Measurements from ENCODE around the gene SERPINB8.
"Not testable (repeated sequence)": the region's sequence is repeated elsewhere in the genome, so short reads cannot be mapped to it uniquely, and the experiment has no call there.

The SERPINB8 gene

DNA sequence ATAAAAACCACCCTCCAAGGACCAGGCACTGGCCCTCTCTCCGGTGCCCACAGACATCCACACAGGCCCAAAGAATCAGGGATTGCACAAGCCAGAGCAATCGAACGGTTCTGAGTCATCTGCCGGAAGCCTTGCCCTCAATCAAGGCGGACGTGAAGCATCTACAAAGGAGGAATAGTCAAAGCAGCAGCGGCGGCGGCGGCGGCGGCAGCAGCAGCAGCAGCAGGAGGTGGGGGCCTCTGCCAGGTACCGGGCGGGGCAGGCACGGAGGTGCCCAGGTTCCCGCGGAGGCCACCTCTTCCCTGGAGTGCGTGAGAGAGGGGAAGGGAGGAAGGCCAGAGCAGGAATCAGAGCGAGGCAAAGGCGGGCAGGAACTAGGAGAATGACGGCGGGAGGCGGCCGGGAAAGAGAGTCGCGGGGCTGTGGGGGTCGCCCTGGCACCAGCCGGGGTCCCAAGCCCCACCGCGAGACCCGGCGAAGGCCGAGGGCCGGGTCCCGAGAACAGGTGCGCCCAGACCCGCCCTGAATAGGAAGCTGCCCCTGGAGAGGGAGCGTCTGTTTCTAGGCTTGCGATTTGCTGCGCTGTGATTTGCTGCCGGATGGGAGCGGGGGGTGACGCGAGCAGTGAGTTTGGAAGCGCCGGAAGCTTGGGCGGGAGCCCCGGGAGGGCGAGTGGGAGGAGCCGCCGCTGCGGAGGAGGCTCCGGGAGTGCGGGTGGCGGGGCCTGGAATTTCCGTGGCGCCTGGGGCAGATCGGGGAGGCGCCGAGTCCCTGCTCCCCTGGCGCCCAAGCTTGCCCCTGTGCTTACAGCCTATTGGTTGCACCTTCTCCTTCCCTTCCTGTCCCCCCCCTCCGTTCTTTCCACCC is at the start of gene SERPINB8:
TSS of gene SERPINB8 (plus strand) at position 140 of the 867 bp plus-strand sequence. CDS start 8,228 bp downstream, outside the sequence.
- H3K36me3 ChIP-seq = no peaks in the 10 kb centered on the region
- H3K4me3 ChIP-seq = peak within 1 kb of the TSS; percentile 86
- no peaks in the 10 kb centered on the region for H4K20me1 ChIP-seq
- peak; percentile 76 for TF ChIP-seq Cebpa-rat (IDR thresholded peaks at IDR 0.05)
- no peaks in the 10 kb centered on the region for H3K27me3 ChIP-seq
- peak within 1 kb of the TSS; percentile 88 for H3K9ac ChIP-seq
- H3K4me2 ChIP-seq = peak within 1 kb of the TSS; percentile 87
- H3K27ac ChIP-seq = peak within 1 kb of the TSS; percentile 90
- no peaks in the 10 kb centered on the region for H3K9me3 ChIP-seq
- H3K4me1 ChIP-seq = peaks cover 30% of the 10 kb centered on the region

DNA sequence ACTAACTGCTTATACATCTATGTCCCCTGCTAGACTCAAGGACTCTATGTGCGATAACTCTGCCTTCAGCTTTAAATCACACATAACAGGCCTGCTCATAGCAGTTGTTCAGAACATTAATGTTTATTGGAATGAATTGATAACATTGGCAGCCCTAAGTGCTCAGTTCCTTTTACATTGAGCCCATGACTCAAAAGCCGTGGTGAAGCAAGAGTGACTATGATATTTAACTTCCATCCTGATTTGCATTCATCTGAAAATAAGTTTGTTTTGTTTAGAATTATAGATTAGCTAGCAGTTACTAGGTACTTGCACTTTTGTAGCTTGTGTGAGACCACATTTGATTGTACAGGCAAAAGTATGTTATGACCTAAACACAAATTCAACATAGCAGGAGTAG is 47.8 kb upstream of the SERPINB8 start:
- Histone ChIP-seq H3K4me3 (no peak overlapping the region), H3K9me3 (no peaks in the 10 kb centered on the region), H3K27ac (no peak overlapping the region), H3K9ac (no peak overlapping the region), H3K4me2 (no peak overlapping the region), H3K4me1 (no peaks in the 10 kb centered on the region), H3K36me3 (no peaks in the 10 kb centered on the region), H3K27me3 (no peaks in the 10 kb centered on the region), H4K20me1 (no peaks in the 10 kb centered on the region)
- no peak for TF ChIP-seq Cebpa-rat (IDR thresholded peaks at IDR 0.05)

DNA sequence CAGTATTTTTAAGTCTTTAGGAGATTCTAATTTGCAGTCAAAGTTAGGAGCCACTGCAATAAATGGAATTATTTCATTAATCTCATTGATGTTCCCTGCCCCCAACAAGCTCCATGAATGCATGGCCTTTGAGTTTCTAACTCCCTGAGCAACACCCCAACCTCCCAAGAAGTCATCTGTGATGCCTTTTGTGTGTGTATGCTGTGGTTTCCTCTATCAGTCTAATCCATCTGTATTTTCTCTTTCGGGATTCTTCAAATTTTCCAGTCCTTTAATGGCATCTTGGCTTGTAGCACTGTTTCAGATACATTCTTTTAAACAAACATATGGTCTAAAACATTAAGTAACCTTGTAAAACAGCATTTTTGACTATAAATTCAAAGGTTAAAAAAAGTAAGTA is 45.3 kb upstream of the SERPINB8 start:
- H3K36me3 ChIP-seq = no peaks in the 10 kb centered on the region
- peaks cover 6% of the 10 kb centered on the region; the same call in 1 of the 2 replicates for H3K4me1 ChIP-seq
- no peak overlapping the region for H3K27ac ChIP-seq
- no peaks in the 10 kb centered on the region for H4K20me1 ChIP-seq
- H3K9me3 ChIP-seq = no peaks in the 10 kb centered on the region
- TF ChIP-seq Cebpa-rat (IDR thresholded peaks at IDR 0.05) = no peak
- H3K4me3 ChIP-seq = no peak overlapping the region
- H3K4me2 ChIP-seq = no peak overlapping the region
- no peaks in the 10 kb centered on the region for H3K27me3 ChIP-seq
- no peak overlapping the region for H3K9ac ChIP-seq

GRCh38 chr18:63928331-63928730 is 41.5 kb upstream of the SERPINB8 start:
- Histone ChIP-seq H3K9me3 (no peaks in the 10 kb centered on the region), H3K9ac (no peak overlapping the region), H3K36me3 (no peaks in the 10 kb centered on the region), H4K20me1 (no peaks in the 10 kb centered on the region), H3K4me1 (peaks cover 6% of the 10 kb centered on the region; the same call in 1 of the 2 replicates), H3K27ac (no peak overlapping the region), H3K4me2 (no peak overlapping the region; the same call in 1 of the 2 replicates), H3K4me3 (no peak overlapping the region), H3K27me3 (no peaks in the 10 kb centered on the region)
- no peak for TF ChIP-seq Cebpa-rat (IDR thresholded peaks at IDR 0.05)

DNA sequence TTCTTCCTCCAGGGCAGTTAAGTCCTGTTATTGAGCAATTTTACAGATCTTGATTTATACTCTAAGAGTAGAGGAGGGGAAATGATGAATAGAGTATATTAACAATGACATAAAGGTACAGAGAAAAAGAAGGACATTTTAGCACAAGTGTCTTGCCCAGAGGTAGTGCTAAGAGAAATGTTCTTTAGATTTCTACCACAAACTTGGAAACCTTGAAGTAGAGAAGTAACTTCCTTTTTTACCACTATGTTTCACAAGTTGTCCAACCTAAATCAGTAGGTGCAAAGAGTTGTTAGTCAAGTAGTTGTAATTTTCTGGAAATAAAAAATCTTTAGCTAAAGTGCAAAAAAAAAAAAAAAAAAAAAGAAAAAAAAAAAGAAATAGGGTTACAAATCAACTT is 40.5 kb upstream of the SERPINB8 start:
- not testable (repeated sequence) for H3K9ac ChIP-seq, H3K9me3 ChIP-seq, H3K4me3 ChIP-seq, H3K27ac ChIP-seq, H3K36me3 ChIP-seq, H3K27me3 ChIP-seq, H3K4me1 ChIP-seq, H3K4me2 ChIP-seq, H4K20me1 ChIP-seq

- no peaks in the 10 kb centered on the region for H3K9me3 ChIP-seq
- no peak for TF ChIP-seq Cebpa-rat (IDR thresholded peaks at IDR 0.05)
- no peak overlapping the region for H3K4me3 ChIP-seq
Observed at GRCh38 chr18:63930773-63931354, 39.0 kb upstream of the SERPINB8 start.

DNA sequence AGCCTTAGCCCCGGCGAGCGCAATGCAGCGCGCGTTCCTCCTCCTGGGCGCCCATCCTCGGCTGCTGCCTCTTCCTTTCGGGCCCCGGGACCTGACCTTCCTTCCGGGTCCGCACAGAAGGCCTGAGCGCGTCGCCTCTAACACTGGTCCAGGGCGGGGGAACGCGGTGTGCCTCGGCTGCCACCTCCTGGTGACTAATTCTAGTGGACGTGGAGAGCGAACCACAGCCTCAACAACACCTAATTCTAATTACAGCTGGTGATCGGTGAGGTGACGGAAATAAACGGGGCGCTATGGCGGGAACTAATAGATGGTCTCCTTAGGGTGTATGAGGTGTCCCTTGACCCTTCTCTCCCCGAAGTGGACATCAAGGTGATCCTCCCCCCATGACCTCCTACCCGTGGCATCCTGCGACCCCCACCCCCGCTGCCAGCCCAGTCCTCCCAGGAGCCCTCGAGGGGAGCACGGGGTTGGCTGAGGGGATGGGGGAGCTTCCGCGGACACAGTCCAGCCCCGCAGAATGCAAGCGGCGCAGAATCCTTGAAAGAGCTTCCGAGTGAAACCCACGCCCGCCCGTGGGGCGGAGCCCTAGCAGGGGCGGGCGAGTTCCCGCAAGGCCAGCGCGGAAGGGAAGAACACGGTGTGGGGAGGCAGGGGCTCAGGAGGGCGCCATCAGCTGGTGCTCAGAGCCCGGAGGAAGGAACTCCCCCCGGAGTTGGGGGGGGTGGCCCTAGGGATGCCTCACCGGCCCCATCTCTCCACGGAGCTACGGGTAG is 33.5 kb upstream of the SERPINB8 start:
- Histone ChIP-seq H3K9me3 (0 out of 2 replicates have a peak, but pooled peaks cover 6% of the 10 kb centered on the region), H4K20me1 (no peaks in the 10 kb centered on the region), H3K4me1 (no peaks in the 10 kb centered on the region), H3K36me3 (no peaks in the 10 kb centered on the region), H3K4me3 (peak overlapping the region; percentile 70), H3K27me3 (peaks cover 4% of the 10 kb centered on the region; the same call in 1 of the 2 replicates), H3K4me2 (peak overlapping the region; percentile 74), H3K27ac (no peak overlapping the region), H3K9ac (peak overlapping the region; percentile 11; the same call in 1 of the 2 replicates)
- no peak for TF ChIP-seq Cebpa-rat (IDR thresholded peaks at IDR 0.05)

More at GRCh38 chr18:63930773-63931354, 39.0 kb upstream of the SERPINB8 start:
- no peaks in the 10 kb centered on the region for H4K20me1 ChIP-seq
- H3K36me3 ChIP-seq = no peaks in the 10 kb centered on the region
- H3K9ac ChIP-seq = no peak overlapping the region
- no peak overlapping the region for H3K27ac ChIP-seq
- H3K4me2 ChIP-seq = no peak overlapping the region
- peaks cover 6% of the 10 kb centered on the region; the same call in 1 of the 2 replicates for H3K4me1 ChIP-seq
- H3K27me3 ChIP-seq = no peaks in the 10 kb centered on the region

DNA sequence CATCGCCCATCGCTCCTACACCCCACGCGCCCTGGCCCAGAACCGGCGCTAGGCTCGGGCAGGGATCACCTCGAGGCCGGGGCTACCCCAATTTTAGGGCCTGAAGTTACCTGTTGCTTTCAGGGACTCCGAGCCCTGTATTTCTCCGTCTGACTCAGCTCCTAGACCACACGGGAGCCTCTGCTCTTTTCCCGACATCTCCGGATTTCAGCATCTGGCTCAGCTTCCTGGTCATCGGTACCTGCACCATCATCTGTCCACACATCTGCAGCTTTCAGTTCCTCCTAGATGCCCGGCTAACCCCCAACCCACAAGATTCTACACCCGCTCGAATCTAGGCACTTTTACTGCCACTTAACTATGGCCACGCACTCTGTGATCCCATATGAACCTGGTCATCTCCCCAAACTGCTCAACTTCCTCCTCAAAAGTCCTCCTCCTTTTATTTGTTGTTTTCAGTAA is 32.9 kb upstream of the SERPINB8 start:
- no peaks in the 10 kb centered on the region for H3K4me1 ChIP-seq
- H3K4me2 ChIP-seq = peak overlapping the region; percentile 74
- H3K9me3 ChIP-seq = 0 out of 2 replicates have a peak, but pooled peaks cover 6% of the 10 kb centered on the region
- no peaks in the 10 kb centered on the region for H3K36me3 ChIP-seq
- 0 out of 2 replicates have a peak overlapping the region, but pooled peaks have one; percentile 11 for H3K9ac ChIP-seq
- H3K27ac ChIP-seq = no peak overlapping the region
- H4K20me1 ChIP-seq = no peaks in the 10 kb centered on the region
- H3K4me3 ChIP-seq = peak overlapping the region; percentile 70
- no peak for TF ChIP-seq Cebpa-rat (IDR thresholded peaks at IDR 0.05)
- H3K27me3 ChIP-seq = peaks cover 4% of the 10 kb centered on the region; the same call in 1 of the 2 replicates

DNA sequence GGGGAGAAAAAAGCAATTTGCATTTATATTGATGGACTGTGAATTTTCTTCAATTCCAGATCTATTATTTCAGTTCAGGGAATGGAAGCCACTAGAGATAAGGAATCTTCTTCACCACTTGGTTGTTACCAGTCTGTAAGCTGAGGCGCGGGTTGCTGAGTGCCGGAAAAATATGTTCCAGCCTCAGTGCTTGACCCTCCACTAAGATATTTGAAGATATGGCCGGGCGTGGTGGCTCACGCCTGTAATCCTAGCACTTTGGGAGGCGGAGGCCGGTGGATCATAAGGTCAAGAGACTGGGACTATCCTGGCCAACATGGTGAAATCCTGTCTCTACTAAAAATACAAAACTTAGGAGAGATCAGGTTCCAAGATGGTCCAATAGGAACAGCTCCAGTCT is 29.9 kb upstream of the SERPINB8 start:
- Histone ChIP-seq H4K20me1 (no peaks in the 10 kb centered on the region), H3K36me3 (no peaks in the 10 kb centered on the region), H3K4me1 (no peaks in the 10 kb centered on the region), H3K4me2 (no peak overlapping the region), H3K9ac (no peak overlapping the region), H3K27ac (no peak overlapping the region), H3K4me3 (no peak overlapping the region), H3K27me3 (peaks cover 4% of the 10 kb centered on the region; the same call in 1 of the 2 replicates), H3K9me3 (peaks cover 6% of the 10 kb centered on the region; the same call in 1 of the 2 replicates)
- no peak for TF ChIP-seq Cebpa-rat (IDR thresholded peaks at IDR 0.05)

GRCh38 chr18:63940543-63941050 is 29.3 kb upstream of the SERPINB8 start:
- H3K4me3 ChIP-seq = not testable (repeated sequence)

More at GRCh38 chr18:63940543-63941050, 29.3 kb upstream of the SERPINB8 start:
- not testable (repeated sequence) for H3K27ac ChIP-seq, H3K9ac ChIP-seq, H3K4me2 ChIP-seq, H4K20me1 ChIP-seq, H3K27me3 ChIP-seq, H3K36me3 ChIP-seq, H3K4me1 ChIP-seq
- H3K9me3 ChIP-seq = peaks cover 10% of the 10 kb centered on the region

All from BLaER1 (cell line).